Neural progenitor cell (in vitro differentiated cells): ENCODE results near the gene TIAL1. TPM values are rescaled to one million over a fixed set of nuclear protein-coding genes. Genes with fewer than 3 reads are reported as not detected.

Experiments used
- DNase-seq: peaks from one replicate; pipeline ENCODE4 v3.0.0-alpha.2; 2016; ENCODE audit warnings: low spot score
- H2AFZ ChIP-seq: fragments of 200-600 bp; sonication (generic); replicated peaks from 2 replicates; pipeline ENCODE4 v1.6.1; 2016; ENCODE audit warnings: antibody characterized with exemption
- H3F3A ChIP-seq: fragments of 200-600 bp; sonication (generic); 2 replicates; pipeline ENCODE4 v1.6.1; 2016; ENCODE audit warnings: antibody characterized with exemption, low read depth
- H3K27ac ChIP-seq: fragments of 200-600 bp; sonication (generic); 2 replicates; pipeline ENCODE4 v1.5.1; 2016; ENCODE audit warnings: mild to moderate bottlenecking
- H3K27me3 ChIP-seq: fragments of 200-600 bp; sonication (generic); 2 replicates; pipeline ENCODE4 v1.6.1; 2016; ENCODE audit warnings: mild to moderate bottlenecking, moderate library complexity
- H3K36me3 ChIP-seq: fragments of 200-600 bp; sonication (generic); 2 replicates; pipeline ENCODE4 v1.5.1; 2016
- H3K4me1 ChIP-seq: fragments of 200-600 bp; sonication (generic); 2 replicates; pipeline ENCODE4 v1.6.1; 2016; ENCODE audit warnings: mixed run types
- H3K4me2 ChIP-seq: fragments of 200-600 bp; sonication (generic); 2 replicates; pipeline ENCODE4 v1.6.1; 2016
- H3K4me3 ChIP-seq: fragments of 200-600 bp; sonication (generic); 2 replicates; pipeline ENCODE4 v1.5.1; 2016
- H3K79me2 ChIP-seq: fragments of 200-600 bp; sonication (generic); 2 replicates; pipeline ENCODE4 v1.6.1; 2016; ENCODE audit warnings: low read depth
- H3K9ac ChIP-seq: fragments of 200-600 bp; sonication (generic); 2 replicates; pipeline ENCODE4 v1.6.1; 2016
- H3K9me3 ChIP-seq: fragments of 200-600 bp; sonication (generic); 2 replicates; pipeline ENCODE4 v1.5.1; 2016; ENCODE audit warnings: low read depth
- H4K20me1 ChIP-seq: fragments of 200-600 bp; sonication (generic); 2 replicates; pipeline ENCODE4 v1.6.1; 2016; ENCODE audit warnings: low read depth
- H3K27ac Mint-ChIP-seq: 3 replicates; pipeline ENCODE4 v1.8.0; 2021; ENCODE audit warnings: mixed read lengths
- H3K27me3 Mint-ChIP-seq: 2 replicates; pipeline ENCODE4 v1.8.0; 2022; ENCODE audit warnings: low read depth, mild to moderate bottlenecking, inconsistent platforms, moderate library complexity, mixed read lengths; ENCODE audit not compliant: insufficient read depth
- H3K36me3 Mint-ChIP-seq: 3 replicates; pipeline ENCODE4 v1.8.0; 2021; ENCODE audit warnings: mixed read lengths
- H3K4me1 Mint-ChIP-seq: 3 replicates; pipeline ENCODE4 v1.8.0; 2021; ENCODE audit warnings: mixed read lengths
- H3K4me3 Mint-ChIP-seq: 3 replicates; pipeline ENCODE4 v1.8.0; 2021; ENCODE audit warnings: mild to moderate bottlenecking, moderate library complexity, mixed read lengths
- H3K9me3 Mint-ChIP-seq: 3 replicates; pipeline ENCODE4 v1.8.0; 2020; ENCODE audit warnings: mixed read lengths
- EZH2 ChIP-seq: fragments of 200-600 bp; sonication (generic); IDR thresholded peaks from 2 replicates; pipeline ENCODE4 v1.6.1; 2017; ENCODE audit warnings: antibody characterized with exemption, mild to moderate bottlenecking, moderate library complexity
- EZH2phosphoT487 ChIP-seq: fragments of 200-600 bp; sonication (generic); IDR thresholded peaks from 2 replicates; pipeline ENCODE4 v1.6.1; 2017; ENCODE audit warnings: antibody characterized with exemption
- total RNA-seq: library from RNA; depleted of rRNA; stranded (reverse); fragments of >200 nt; gene quantifications from 2 replicates; pipeline ENCODE4 v1.2.3, GENCODE V29; 2015; ENCODE audit warnings: low replicate concordance
- TF ChIP-seq, protein P1 (sequence below): fragments of 200-600 bp; sonication (generic); IDR thresholded peaks from 2 replicates; pipeline ENCODE4 v1.5.1; 2017; ENCODE audit warnings: antibody characterized with exemption, mild to moderate bottlenecking

Gene TIAL1
- total RNA-seq, 1 donor from 2014 or later, result 166 TPM

DNA sequence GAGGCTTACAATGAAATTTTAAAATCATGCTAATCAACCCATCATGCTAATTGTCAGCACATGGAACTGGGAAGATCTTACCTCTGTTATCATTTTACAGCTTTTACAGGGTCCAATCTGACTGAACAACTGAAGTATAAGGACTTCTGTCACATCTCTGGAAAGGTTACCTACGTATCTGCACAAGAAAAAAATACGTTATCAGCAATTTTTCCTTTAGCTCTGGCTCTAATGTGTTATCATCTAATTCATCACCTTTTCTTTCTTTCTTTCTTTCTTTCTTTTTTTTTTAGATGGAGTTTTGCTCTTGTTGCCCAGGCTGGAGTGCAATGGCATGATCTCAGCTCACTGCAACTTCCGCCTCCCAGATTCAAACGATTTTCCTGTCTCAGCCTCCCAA lies 8.7 kb downstream of the TIAL1 start:
- H4K20me1 ChIP-seq, result peaks cover 84% of the 10 kb centered on the region
- H3K27ac Mint-ChIP-seq, result no peak overlapping the region
- H3K4me3 ChIP-seq, result no peak overlapping the region
- peaks cover 8% of the 10 kb centered on the region for H3F3A ChIP-seq
- H3K36me3 Mint-ChIP-seq, result peaks cover 12% of the 10 kb centered on the region
- peaks cover 100% of the 10 kb centered on the region for H3K79me2 ChIP-seq
- H3K27me3 Mint-ChIP-seq, result no peaks in the 10 kb centered on the region
- no peak overlapping the region for H2AFZ ChIP-seq
- H3K4me1 Mint-ChIP-seq, result peaks cover 12% of the 10 kb centered on the region
- H3K9me3 Mint-ChIP-seq, result no peaks in the 10 kb centered on the region
- H3K4me3 Mint-ChIP-seq, result no peak overlapping the region
- no peak overlapping the region for H3K9ac ChIP-seq
- no peak overlapping the region for H3K27ac ChIP-seq
- H3K36me3 ChIP-seq, result peaks cover 9% of the 10 kb centered on the region
- no peaks in the 10 kb centered on the region for H3K9me3 ChIP-seq
- no peak overlapping the region for H3K4me2 ChIP-seq
- no peaks in the 10 kb centered on the region for H3K27me3 ChIP-seq
- no peak for DNase-seq
- peaks cover 6% of the 10 kb centered on the region for H3K4me1 ChIP-seq
- TF ChIP-seq, protein P1, sequence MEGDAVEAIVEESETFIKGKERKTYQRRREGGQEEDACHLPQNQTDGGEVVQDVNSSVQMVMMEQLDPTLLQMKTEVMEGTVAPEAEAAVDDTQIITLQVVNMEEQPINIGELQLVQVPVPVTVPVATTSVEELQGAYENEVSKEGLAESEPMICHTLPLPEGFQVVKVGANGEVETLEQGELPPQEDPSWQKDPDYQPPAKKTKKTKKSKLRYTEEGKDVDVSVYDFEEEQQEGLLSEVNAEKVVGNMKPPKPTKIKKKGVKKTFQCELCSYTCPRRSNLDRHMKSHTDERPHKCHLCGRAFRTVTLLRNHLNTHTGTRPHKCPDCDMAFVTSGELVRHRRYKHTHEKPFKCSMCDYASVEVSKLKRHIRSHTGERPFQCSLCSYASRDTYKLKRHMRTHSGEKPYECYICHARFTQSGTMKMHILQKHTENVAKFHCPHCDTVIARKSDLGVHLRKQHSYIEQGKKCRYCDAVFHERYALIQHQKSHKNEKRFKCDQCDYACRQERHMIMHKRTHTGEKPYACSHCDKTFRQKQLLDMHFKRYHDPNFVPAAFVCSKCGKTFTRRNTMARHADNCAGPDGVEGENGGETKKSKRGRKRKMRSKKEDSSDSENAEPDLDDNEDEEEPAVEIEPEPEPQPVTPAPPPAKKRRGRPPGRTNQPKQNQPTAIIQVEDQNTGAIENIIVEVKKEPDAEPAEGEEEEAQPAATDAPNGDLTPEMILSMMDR, result no peak
- TF ChIP-seq EZH2 (no peak), EZH2phosphoT487 (no peak)

DNA sequence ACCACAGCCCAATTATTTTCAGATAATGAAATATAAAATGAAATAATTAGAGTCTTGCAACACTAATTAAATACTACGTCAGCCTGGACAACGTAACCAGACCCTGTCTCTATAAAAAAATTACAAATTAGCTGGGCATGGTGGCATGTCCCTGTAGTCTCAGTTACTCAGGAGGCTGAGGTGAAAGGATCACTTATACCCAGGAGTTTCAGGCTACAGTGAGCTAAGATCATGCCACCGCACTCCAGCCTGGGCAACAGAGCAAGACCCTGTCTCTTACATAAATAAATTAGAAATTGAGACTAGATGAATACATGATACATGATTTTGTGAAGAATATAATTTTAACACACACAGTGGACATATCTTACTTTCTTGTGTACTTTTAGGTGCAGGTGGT lies 18.4 kb downstream of the TIAL1 start:
- no peaks in the 10 kb centered on the region for H3K27me3 ChIP-seq
- H2AFZ ChIP-seq, result no peak overlapping the region
- H3K27ac ChIP-seq, result no peak overlapping the region
- DNase-seq, result no peak
- peaks cover 42% of the 10 kb centered on the region for H3F3A ChIP-seq
- H3K27ac Mint-ChIP-seq, result no peak overlapping the region
- no peak for TF ChIP-seq EZH2
- no peak for TF ChIP-seq EZH2phosphoT487
- TF ChIP-seq, protein P1, result no peak
- H3K9ac ChIP-seq, result no peak overlapping the region
- no peak overlapping the region for H3K4me2 ChIP-seq
- H3K4me1 ChIP-seq, result no peaks in the 10 kb centered on the region
- H3K4me1 Mint-ChIP-seq, result no peaks in the 10 kb centered on the region
- H3K4me3 Mint-ChIP-seq, result no peak overlapping the region
- H4K20me1 ChIP-seq, result peaks cover 18% of the 10 kb centered on the region
- no peaks in the 10 kb centered on the region for H3K9me3 ChIP-seq
- H3K4me3 ChIP-seq, result no peak overlapping the region
- peaks cover 25% of the 10 kb centered on the region for H3K79me2 ChIP-seq
- H3K9me3 Mint-ChIP-seq, result no peaks in the 10 kb centered on the region
- H3K36me3 Mint-ChIP-seq, result peaks cover 27% of the 10 kb centered on the region
- H3K36me3 ChIP-seq, result peaks cover 75% of the 10 kb centered on the region
- no peaks in the 10 kb centered on the region for H3K27me3 Mint-ChIP-seq

DNA sequence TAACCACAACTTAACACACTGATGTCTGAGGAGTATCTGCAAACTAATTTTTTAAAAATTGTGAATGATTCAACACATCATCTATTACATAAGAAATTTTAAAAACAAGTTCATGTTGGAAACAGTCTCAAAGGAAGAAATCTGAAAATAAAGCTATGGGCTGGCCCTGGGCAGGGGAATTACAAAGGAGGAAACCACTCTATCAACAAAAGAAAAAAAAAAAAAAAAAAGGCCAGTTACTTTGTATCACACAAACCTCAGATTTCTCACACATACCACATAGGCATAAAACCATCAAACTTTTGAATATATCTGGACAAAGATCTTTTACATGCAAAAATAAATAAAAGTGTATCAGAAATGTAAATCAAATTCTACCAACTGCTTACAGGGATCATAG lies 20.8 kb downstream of the TIAL1 start:
- no peaks in the 10 kb centered on the region for H3K4me1 Mint-ChIP-seq
- Histone ChIP-seq H3K4me2 (no peak overlapping the region), H3K9me3 (no peaks in the 10 kb centered on the region), H3K27me3 (no peaks in the 10 kb centered on the region), H3K4me3 (no peak overlapping the region), H3K9ac (no peak overlapping the region), H3K36me3 (peaks cover 71% of the 10 kb centered on the region), H3K27ac (no peak overlapping the region), H4K20me1 (peaks cover 6% of the 10 kb centered on the region), H3K79me2 (peaks cover 4% of the 10 kb centered on the region), H2AFZ (no peak overlapping the region), H3F3A (peaks cover 28% of the 10 kb centered on the region), H3K4me1 (no peaks in the 10 kb centered on the region)
- DNase-seq, result no peak
- TF ChIP-seq, protein P1, result no peak
- H3K4me3 Mint-ChIP-seq, result no peak overlapping the region
- H3K36me3 Mint-ChIP-seq, result peaks cover 32% of the 10 kb centered on the region
- no peaks in the 10 kb centered on the region for H3K27me3 Mint-ChIP-seq
- H3K9me3 Mint-ChIP-seq, result no peaks in the 10 kb centered on the region
- H3K27ac Mint-ChIP-seq, result no peak overlapping the region

DNA sequence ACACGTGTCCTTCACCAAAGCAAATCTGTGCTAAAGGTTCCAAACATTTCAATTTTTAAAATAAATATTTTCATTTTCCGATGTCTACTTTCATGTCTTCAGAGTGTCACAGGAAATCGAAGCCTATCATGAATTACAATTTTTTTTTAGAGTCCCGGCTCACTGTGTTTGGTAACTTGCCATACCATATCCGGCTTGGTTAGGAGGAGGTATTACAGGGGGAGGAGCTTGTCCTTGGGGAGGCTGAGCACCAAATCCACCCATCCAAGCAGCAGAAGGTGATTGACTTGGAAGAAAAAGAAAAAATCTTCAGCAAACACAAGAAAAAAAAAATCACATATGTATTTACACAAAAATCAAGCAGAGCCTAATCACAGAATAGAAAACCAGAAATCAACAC lies 21.3 kb downstream of the TIAL1 start:
- Histone ChIP-seq H3K4me1 (no peaks in the 10 kb centered on the region), H3K27me3 (no peaks in the 10 kb centered on the region), H2AFZ (no peak overlapping the region), H3K4me2 (no peak overlapping the region), H3K36me3 (peaks cover 67% of the 10 kb centered on the region), H3F3A (peaks cover 28% of the 10 kb centered on the region), H4K20me1 (peaks cover 6% of the 10 kb centered on the region), H3K9ac (no peak overlapping the region), H3K27ac (no peak overlapping the region), H3K79me2 (no peaks in the 10 kb centered on the region), H3K4me3 (no peak overlapping the region), H3K9me3 (no peaks in the 10 kb centered on the region)
- DNase-seq, result no peak
- Mint-ChIP-seq H3K27ac (no peak overlapping the region), H3K36me3 (peaks cover 32% of the 10 kb centered on the region), H3K9me3 (no peaks in the 10 kb centered on the region), H3K4me1 (no peaks in the 10 kb centered on the region), H3K4me3 (no peak overlapping the region), H3K27me3 (no peaks in the 10 kb centered on the region)
- TF ChIP-seq EZH2 (no peak), EZH2phosphoT487 (no peak)
- TF ChIP-seq, protein P1, result no peak
